Transverse colon (tissue), 4 donors: Measurements from ENCODE around the gene RXFP1. TPM values are rescaled to one million over a fixed set of nuclear protein-coding genes. Genes with fewer than 3 reads are reported as not detected.

Source experiments
- DNase-seq: peaks from one replicate; pipeline ENCODE4 v3.0.0-alpha.2; 2019
- H3K27ac ChIP-seq, 4 donors: fragments of 200-600 bp; sonication (generic); 2 replicates each; pipeline ENCODE4 v1.5.1; 2016 to 2018; ENCODE audit warnings: inconsistent platforms in 4 of 4
- H3K27me3 ChIP-seq: fragments of 200-600 bp; sonication (generic); 2 replicates; pipeline ENCODE4 v1.5.1; 2017; ENCODE audit warnings: inconsistent platforms
- H3K36me3 ChIP-seq, 4 donors: fragments of 200-600 bp; sonication (generic); 2 replicates each; pipeline ENCODE4 v1.5.1; 2017 to 2019; ENCODE audit warnings: inconsistent platforms in 4 of 4
- H3K4me1 ChIP-seq, 4 donors: fragments of 200-600 bp; sonication (generic); 2 replicates each; pipeline ENCODE4 v1.5.1; 2017 to 2020; ENCODE audit warnings: inconsistent platforms in 4 of 4
- H3K4me3 ChIP-seq, 4 donors: fragments of 200-600 bp; sonication (generic); 1 replicate in 1 of 4; 2 replicates in 3 of 4; pipeline versions ENCODE4 v1.5.1 to v1.6.1; 2017 to 2019; ENCODE audit warnings: inconsistent platforms in 4 of 4
- H3K9me3 ChIP-seq, 2 donors: fragments of 200-600 bp; sonication (generic); 2 replicates each; pipeline ENCODE4 v1.5.1; 2017 to 2019; ENCODE audit warnings: inconsistent platforms in 2 of 2
- CTCF ChIP-seq, 5 experiments: fragments of 200-600 bp in 3 of 5; fragments of 450-650 bp in 2 of 5; sonication (generic) in 3 of 5; IDR thresholded peaks; 1 replicate in 2 of 5; 2 replicates in 3 of 5; pipeline ENCODE4 v1.5.1; 2016 to 2017; ENCODE audit warnings: antibody characterized with exemption in 5 of 5, inconsistent platforms in 3 of 5, mild to moderate bottlenecking in 2 of 5, moderate library complexity in 1 of 5
- EP300 ChIP-seq: sonication (generic); formaldehyde crosslinking; IDR thresholded peaks from one replicate; pipeline ENCODE4 v1.6.1; 2017; ENCODE audit warnings: antibody characterized with exemption, low read depth
- POLR2A ChIP-seq: fragments of 450-650 bp; IDR thresholded peaks from one replicate; pipeline ENCODE4 v1.6.1; 2016; ENCODE audit warnings: antibody characterized with exemption, mild to moderate bottlenecking, moderate library complexity
- POLR2AphosphoS5 ChIP-seq, 3 donors: sonication (generic); formaldehyde crosslinking; IDR thresholded peaks; one replicate each; pipeline ENCODE4 v1.6.1; 2016; ENCODE audit warnings: antibody characterized with exemption in 3 of 3
- WGBS, 2 donors: methylation state at CpG; one replicate each; pipeline ENCODE4 v1.1.5; 2018; ENCODE audit warnings: low coverage in 1 of 2; 5-methylcytosine and 5-hydroxymethylcytosine counted together
- in situ Hi-C, 4 donors: fragments of 200-750 bp; cut with MboI; loops; one replicate each; pipeline versions ENCODE4 v1.15.0 to v1.15.1; 2017; ENCODE audit warnings: low sequenced_read_pairs in 3 of 4, low pct_ligation_motif_present in 1 of 4, low pct_unique_long_range_greater_than_20kb in 1 of 4
- intact Hi-C: fragments of 100-400 bp; cut with DNase I; formaldehyde crosslinking; loops from one replicate; pipeline ENCODE4 v1.15.1; 2023; ENCODE audit warnings: low total_unique reads
- total RNA-seq, 4 donors: library from RNA; depleted of rRNA; stranded (reverse); fragments of >200 nt; gene quantifications; one replicate each; pipeline ENCODE4 v1.1.0, GENCODE V29; 2016

The RXFP1 gene
- total RNA-seq, 4 donors from 2014 or later, result 0.16 TPM; not detected in 3

GRCh38 chr4:158523990-158524535, 2.4 kb downstream of the RXFP1 start:
- no peak for TF ChIP-seq CTCF (IDR thresholded peaks at IDR 0.05)
- no peak overlapping the region for H3K4me3 ChIP-seq
- intact Hi-C loops (no loop called here), in situ Hi-C loops (no loop called here)
- H3K27ac ChIP-seq, result no peak overlapping the region
- DNase-seq, result no peak
- H3K4me1 ChIP-seq, result no peaks in the 10 kb centered on the region
- H3K9me3 ChIP-seq, result no peaks in the 10 kb centered on the region
- H3K36me3 ChIP-seq, result no peaks in the 10 kb centered on the region
- H3K27me3 ChIP-seq, result no peaks in the 10 kb centered on the region
- WGBS, 2 donors, result 66 to 73% methylated on average over 6 to 7 of the region's 7 CpGs

- no peaks in the 10 kb centered on the region for H3K9me3 ChIP-seq
- no peak for TF ChIP-seq POLR2AphosphoS5 (IDR thresholded peaks at IDR 0.05)
These were observed 5.8 kb downstream of the RXFP1 start for GRCh38 chr4:158527516-158527915.

GRCh38 chr4:158529505-158529904, 7.8 kb downstream of the RXFP1 start:
- WGBS, 2 donors, result 46 to 72% methylated on average over 1 of the region's 1 CpG
- in situ Hi-C loops, result no loop called here
- no peak for TF ChIP-seq POLR2AphosphoS5 (IDR thresholded peaks at IDR 0.05)
- TF ChIP-seq EP300, result no peak
- no peak for TF ChIP-seq CTCF (IDR thresholded peaks at IDR 0.05)
- no peak for TF ChIP-seq POLR2A

More at GRCh38 chr4:158527516-158527915, 5.8 kb downstream of the RXFP1 start:
- Histone ChIP-seq H3K4me1 (no peaks in the 10 kb centered on the region), H3K27ac (no peak overlapping the region), H3K27me3 (no peaks in the 10 kb centered on the region), H3K36me3 (no peaks in the 10 kb centered on the region), H3K4me3 (no peak overlapping the region)
- intact Hi-C loops, result no loop called here
- no peak for DNase-seq
- 78 to 100% methylated on average over 1 of the region's 1 CpG for WGBS, 2 donors
- in situ Hi-C loops, result no loop called here

GRCh38 chr4:158530381-158530780, 8.7 kb downstream of the RXFP1 start:
- intact Hi-C loops, result no loop called here
- H3K4me1 ChIP-seq, result no peaks in the 10 kb centered on the region
- no peaks in the 10 kb centered on the region for H3K36me3 ChIP-seq
- in situ Hi-C loops, result no loop called here
- H3K4me3 ChIP-seq, result no peak overlapping the region
- H3K27me3 ChIP-seq, result no peaks in the 10 kb centered on the region
- DNase-seq, result no peak
- WGBS, 2 donors, result 54 to 55% methylated on average over 2 of the region's 2 CpGs
- H3K27ac ChIP-seq, result no peak overlapping the region
- TF ChIP-seq CTCF (IDR thresholded peaks at IDR 0.05) (no peak), POLR2A (no peak), EP300 (no peak), POLR2AphosphoS5 (IDR thresholded peaks at IDR 0.05) (no peak)
- H3K9me3 ChIP-seq, result no peaks in the 10 kb centered on the region

More at GRCh38 chr4:158529505-158529904, 7.8 kb downstream of the RXFP1 start:
- H3K4me3 ChIP-seq, result no peak overlapping the region
- H3K4me1 ChIP-seq, result no peaks in the 10 kb centered on the region
- no peak for DNase-seq
- H3K9me3 ChIP-seq, result no peaks in the 10 kb centered on the region
- H3K36me3 ChIP-seq, result no peaks in the 10 kb centered on the region
- intact Hi-C loops, result no loop called here
- H3K27me3 ChIP-seq, result no peaks in the 10 kb centered on the region
- no peak overlapping the region for H3K27ac ChIP-seq

GRCh38 chr4:158530898-158531297, 9.2 kb downstream of the RXFP1 start:
- in situ Hi-C loops (no loop called here), intact Hi-C loops (no loop called here)
- DNase-seq, result no peak
- Histone ChIP-seq H3K36me3 (no peaks in the 10 kb centered on the region), H3K27ac (no peak overlapping the region), H3K27me3 (no peaks in the 10 kb centered on the region), H3K4me3 (no peak overlapping the region), H3K4me1 (no peaks in the 10 kb centered on the region), H3K9me3 (no peaks in the 10 kb centered on the region)
- TF ChIP-seq CTCF (IDR thresholded peaks at IDR 0.05) (no peak), EP300 (no peak)
- 64 to 86% methylated on average over 1 to 6 of the region's 6 CpGs for WGBS, 2 donors
